ENCODE results near the gene KRTAP10-6.
"Not testable (repeated sequence)": the region's sequence is repeated elsewhere in the genome, so short reads cannot be mapped to it uniquely, and the experiment has no call there.

The KRTAP10-6 gene

DNA sequence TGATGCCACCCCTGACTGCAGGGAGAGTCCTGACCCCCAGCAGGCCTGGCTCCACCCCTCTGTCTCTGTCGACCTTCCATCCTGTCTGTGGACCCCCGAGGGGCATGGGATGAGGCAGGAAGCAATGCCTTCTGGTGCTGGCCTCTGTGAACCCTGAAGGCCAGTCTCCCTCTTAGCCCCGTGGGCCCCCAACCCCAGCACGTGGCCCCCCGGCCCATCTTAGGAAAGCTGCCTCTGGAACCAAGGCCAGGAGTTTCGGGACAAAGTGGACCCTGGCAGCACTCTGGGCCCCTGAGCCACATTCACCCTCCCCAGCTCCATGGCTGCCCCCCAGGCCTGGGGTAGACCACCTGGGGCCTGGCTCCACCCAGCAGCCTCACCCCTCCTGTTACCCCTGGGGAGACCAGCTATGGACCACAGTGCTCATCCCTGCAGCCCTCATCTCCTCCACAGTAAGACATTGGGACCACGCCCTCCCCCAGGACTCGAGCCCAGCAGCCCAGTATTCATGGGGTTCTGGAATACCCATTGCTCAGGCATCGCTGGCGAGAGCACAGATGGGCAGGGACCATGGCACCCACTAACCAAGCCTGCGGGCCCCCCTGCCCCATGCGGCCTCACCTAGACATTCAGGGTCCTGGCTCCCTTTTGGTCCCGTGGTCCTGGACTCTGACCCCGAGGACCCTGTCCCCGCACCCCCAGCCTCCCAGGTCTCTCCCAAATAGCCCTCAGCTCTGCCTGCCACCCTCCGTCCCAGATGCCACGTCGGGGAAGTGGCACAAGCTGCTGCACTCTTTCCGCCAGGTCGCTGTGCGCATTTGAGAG is 46.4 kb upstream of the KRTAP10-6 start:
- not testable (repeated sequence) for ATAC-seq

GRCh38 chr21:44637851-44638348 is 45.6 kb upstream of the KRTAP10-6 start:
- not testable (repeated sequence) for ATAC-seq

- no peak for ATAC-seq
- no peak for TF ChIP-seq ZNF8 (CRISPR knock-in tag; IDR thresholded peaks at IDR 0.05)
These were observed 44.9 kb upstream of the KRTAP10-6 start, which contains the start of gene KRTAP10-10 for GRCh38 chr21:44637018-44637850. TSS of gene KRTAP10-10 (plus strand) at chr21:44637356. CDS start at chr21:44637418, 62 bp downstream.

DNA sequence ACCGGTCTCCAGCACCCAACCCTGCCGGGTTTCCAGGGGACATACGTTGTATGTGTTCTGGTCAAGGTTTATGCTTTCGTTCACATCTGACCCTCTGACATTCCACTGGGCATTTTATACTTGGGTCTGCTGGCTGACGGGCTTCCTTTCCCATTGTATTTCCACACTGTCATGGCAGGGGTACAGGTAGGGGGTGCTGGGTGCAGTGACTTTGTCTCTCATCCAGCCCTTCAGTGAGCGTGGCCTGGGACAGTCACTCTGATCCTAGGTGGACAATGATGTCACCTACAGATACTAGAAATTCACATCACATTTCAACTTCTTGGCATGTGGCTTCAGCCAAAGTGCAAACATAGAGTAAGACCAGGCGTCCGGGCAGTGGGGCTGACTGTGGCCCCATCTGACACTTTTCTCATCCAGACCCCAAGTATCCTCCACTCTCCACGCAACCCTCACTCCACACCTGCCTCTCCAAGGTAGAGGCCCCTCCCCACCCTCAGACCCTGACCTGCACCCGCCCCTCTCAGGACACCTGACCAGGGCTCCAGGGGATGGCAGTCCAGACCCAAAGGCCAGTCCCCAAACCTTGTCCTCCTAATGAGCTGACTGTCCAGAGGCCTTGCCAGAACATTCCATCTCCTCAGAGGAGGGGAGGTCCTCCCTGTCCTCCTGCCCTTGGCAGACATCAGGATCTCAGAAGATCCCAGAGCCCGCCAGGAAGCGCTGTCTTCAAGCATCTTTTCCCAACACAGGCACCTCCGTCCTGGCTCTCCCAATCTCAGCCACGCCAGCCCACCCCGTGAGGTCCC is 44.1 kb upstream of the KRTAP10-6 start:
- ATAC-seq = no peak
- TF ChIP-seq, protein P1, sequence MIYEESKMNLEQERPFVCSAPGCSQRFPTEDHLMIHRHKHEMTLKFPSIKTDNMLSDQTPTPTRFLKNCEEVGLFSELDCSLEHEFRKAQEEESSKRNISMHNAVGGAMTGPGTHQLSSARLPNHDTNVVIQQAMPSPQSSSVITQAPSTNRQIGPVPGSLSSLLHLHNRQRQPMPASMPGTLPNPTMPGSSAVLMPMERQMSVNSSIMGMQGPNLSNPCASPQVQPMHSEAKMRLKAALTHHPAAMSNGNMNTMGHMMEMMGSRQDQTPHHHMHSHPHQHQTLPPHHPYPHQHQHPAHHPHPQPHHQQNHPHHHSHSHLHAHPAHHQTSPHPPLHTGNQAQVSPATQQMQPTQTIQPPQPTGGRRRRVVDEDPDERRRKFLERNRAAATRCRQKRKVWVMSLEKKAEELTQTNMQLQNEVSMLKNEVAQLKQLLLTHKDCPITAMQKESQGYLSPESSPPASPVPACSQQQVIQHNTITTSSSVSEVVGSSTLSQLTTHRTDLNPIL (CRISPR knock-in tag; IDR thresholded peaks at IDR 0.05; ENCODE audit: low read depth) = no peak
- TF ChIP-seq, protein P2, sequence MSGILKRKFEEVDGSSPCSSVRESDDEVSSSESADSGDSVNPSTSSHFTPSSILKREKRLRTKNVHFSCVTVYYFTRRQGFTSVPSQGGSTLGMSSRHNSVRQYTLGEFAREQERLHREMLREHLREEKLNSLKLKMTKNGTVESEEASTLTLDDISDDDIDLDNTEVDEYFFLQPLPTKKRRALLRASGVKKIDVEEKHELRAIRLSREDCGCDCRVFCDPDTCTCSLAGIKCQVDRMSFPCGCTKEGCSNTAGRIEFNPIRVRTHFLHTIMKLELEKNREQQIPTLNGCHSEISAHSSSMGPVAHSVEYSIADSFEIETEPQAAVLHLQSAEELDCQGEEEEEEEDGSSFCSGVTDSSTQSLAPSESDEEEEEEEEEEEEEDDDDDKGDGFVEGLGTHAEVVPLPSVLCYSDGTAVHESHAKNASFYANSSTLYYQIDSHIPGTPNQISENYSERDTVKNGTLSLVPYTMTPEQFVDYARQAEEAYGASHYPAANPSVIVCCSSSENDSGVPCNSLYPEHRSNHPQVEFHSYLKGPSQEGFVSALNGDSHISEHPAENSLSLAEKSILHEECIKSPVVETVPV (CRISPR knock-in tag; IDR thresholded peaks at IDR 0.05) = no peak
- TF ChIP-seq ZNF70 (CRISPR knock-in tag; IDR thresholded peaks at IDR 0.05) (no peak), ISL1 (CRISPR knock-in tag; IDR thresholded peaks at IDR 0.05) (no peak)
- TF ChIP-seq, protein P3, sequence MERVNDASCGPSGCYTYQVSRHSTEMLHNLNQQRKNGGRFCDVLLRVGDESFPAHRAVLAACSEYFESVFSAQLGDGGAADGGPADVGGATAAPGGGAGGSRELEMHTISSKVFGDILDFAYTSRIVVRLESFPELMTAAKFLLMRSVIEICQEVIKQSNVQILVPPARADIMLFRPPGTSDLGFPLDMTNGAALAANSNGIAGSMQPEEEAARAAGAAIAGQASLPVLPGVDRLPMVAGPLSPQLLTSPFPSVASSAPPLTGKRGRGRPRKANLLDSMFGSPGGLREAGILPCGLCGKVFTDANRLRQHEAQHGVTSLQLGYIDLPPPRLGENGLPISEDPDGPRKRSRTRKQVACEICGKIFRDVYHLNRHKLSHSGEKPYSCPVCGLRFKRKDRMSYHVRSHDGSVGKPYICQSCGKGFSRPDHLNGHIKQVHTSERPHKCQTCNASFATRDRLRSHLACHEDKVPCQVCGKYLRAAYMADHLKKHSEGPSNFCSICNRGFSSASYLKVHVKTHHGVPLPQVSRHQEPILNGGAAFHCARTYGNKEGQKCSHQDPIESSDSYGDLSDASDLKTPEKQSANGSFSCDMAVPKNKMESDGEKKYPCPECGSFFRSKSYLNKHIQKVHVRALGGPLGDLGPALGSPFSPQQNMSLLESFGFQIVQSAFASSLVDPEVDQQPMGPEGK (CRISPR knock-in tag; IDR thresholded peaks at IDR 0.05; ENCODE audit: borderline replicate concordance) = no peak

DNA sequence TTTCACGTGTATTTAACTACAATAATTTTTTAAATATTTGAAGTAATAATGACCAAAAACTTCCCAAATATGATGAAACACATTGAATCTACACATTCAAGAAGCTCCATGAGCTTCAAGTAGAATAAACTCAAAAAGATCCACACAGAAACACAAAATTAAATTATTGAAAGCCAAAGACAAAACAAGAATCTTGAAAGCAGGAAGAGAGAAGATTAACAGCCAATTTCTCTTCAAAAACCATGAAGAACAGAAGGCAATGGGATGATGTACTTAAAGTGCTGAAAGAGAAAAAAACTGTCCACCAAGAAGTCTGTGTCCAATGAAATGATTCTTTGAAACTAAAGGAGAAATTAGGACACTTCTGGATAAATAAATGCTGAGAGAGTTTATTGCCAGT is 39.8 kb upstream of the KRTAP10-6 start:
- ATAC-seq = no peak
- TF ChIP-seq TCF4 (CRISPR knock-in tag; IDR thresholded peaks at IDR 0.05; ENCODE audit: borderline replicate concordance) = no peak
- TF ChIP-seq ISL1 (CRISPR knock-in tag; IDR thresholded peaks at IDR 0.05) = no peak
- TF ChIP-seq, protein P2 (CRISPR knock-in tag; IDR thresholded peaks at IDR 0.05) = no peak
- no peak for TF ChIP-seq ARNTL (CRISPR knock-in tag; IDR thresholded peaks at IDR 0.05; ENCODE audit: borderline replicate concordance, low read depth)
- TF ChIP-seq ZNF70 (CRISPR knock-in tag; IDR thresholded peaks at IDR 0.05) = no peak
- no peak for TF ChIP-seq SNAI2 (CRISPR knock-in tag; IDR thresholded peaks at IDR 0.05)
- TF ChIP-seq OSR1 (CRISPR knock-in tag; IDR thresholded peaks at IDR 0.05) = no peak
- TF ChIP-seq ZC3H10 (CRISPR knock-in tag; IDR thresholded peaks at IDR 0.05) = no peak
- TF ChIP-seq CSDC2 (CRISPR knock-in tag; IDR thresholded peaks at IDR 0.05) = no peak
- TF ChIP-seq PPARA (CRISPR knock-in tag; IDR thresholded peaks at IDR 0.05; ENCODE audit: borderline replicate concordance) = no peak
- no peak for TF ChIP-seq ZFP30 (CRISPR knock-in tag; IDR thresholded peaks at IDR 0.05)
- no peak for TF ChIP-seq POU6F1 (CRISPR knock-in tag; IDR thresholded peaks at IDR 0.05; ENCODE audit: borderline replicate concordance, low read depth)
